ENCODE measurements around the gene TM2D1. TPM values are rescaled to one million over a fixed set of nuclear protein-coding genes. Genes with fewer than 3 reads are reported as not detected.

The TM2D1 gene
- total and polyA plus RNA-seq, 9 of the 15 experiments (the other 6 are each of a cell fraction or from before 2014, with no cell fraction given), result 24.5 to 65.2 (median 47.7) TPM

DNA sequence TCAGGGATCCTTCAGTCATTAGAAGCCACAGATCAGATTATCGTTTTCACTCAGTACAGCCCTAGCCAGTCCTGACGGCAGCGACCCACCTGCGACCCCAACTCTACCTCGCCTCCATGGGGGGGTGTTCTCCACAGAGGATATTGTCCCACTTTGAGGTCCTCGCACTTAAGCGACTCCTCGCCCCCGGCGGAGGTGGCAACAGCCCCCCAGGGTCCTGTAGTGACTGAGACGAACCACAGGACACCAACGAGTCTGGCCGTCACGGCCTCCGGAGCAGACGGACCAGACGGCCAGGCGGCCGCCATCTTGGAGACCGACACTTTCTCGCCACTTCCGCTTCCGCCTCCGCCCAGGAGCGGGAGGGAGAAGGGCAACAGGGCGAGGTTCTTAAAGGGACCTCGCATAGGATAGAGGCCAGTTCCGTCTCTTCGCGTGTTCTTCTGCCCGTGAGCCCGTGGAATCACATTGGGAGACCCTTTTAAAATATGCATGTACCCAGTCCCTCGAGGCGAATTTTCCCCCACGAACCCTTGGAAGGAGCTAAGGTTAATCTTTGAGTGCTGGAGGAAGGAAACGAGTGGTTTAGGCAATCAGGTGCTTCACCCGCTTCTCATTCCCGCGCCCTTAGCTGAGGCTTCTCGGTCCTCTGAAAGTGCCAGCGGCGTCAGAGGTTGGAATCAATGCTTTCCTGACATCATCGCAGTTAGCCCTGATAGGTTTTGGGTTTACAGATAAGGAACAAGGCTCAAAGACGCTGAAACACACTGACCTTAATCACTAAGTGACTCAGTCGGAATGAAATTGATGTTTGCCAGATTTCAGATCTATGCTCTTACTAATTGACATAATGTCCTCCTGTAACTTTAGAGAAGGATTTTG is at the start of gene TM2D1 (continued):
- TF ChIP-seq, protein P1, sequence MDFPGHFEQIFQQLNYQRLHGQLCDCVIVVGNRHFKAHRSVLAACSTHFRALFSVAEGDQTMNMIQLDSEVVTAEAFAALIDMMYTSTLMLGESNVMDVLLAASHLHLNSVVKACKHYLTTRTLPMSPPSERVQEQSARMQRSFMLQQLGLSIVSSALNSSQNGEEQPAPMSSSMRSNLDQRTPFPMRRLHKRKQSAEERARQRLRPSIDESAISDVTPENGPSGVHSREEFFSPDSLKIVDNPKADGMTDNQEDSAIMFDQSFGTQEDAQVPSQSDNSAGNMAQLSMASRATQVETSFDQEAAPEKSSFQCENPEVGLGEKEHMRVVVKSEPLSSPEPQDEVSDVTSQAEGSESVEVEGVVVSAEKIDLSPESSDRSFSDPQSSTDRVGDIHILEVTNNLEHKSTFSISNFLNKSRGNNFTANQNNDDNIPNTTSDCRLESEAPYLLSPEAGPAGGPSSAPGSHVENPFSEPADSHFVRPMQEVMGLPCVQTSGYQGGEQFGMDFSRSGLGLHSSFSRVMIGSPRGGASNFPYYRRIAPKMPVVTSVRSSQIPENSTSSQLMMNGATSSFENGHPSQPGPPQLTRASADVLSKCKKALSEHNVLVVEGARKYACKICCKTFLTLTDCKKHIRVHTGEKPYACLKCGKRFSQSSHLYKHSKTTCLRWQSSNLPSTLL (IDR thresholded peaks at IDR 0.05), result no peak
- TF ChIP-seq, protein P2, sequence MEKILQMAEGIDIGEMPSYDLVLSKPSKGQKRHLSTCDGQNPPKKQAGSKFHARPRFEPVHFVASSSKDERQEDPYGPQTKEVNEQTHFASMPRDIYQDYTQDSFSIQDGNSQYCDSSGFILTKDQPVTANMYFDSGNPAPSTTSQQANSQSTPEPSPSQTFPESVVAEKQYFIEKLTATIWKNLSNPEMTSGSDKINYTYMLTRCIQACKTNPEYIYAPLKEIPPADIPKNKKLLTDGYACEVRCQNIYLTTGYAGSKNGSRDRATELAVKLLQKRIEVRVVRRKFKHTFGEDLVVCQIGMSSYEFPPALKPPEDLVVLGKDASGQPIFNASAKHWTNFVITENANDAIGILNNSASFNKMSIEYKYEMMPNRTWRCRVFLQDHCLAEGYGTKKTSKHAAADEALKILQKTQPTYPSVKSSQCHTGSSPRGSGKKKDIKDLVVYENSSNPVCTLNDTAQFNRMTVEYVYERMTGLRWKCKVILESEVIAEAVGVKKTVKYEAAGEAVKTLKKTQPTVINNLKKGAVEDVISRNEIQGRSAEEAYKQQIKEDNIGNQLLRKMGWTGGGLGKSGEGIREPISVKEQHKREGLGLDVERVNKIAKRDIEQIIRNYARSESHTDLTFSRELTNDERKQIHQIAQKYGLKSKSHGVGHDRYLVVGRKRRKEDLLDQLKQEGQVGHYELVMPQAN (IDR thresholded peaks at IDR 0.05; ENCODE audit: borderline replicate concordance), result peak; percentile 72; the same call in 1 of the 2 replicates
- TF ChIP-seq ZBTB8A (IDR thresholded peaks at IDR 0.05; ENCODE audit: partially characterized antibody) (no peak), DPF2 (IDR thresholded peaks at IDR 0.05) (peak; percentile 71; the same call in 1 of the 2 replicates)
- TF ChIP-seq, protein P3, sequence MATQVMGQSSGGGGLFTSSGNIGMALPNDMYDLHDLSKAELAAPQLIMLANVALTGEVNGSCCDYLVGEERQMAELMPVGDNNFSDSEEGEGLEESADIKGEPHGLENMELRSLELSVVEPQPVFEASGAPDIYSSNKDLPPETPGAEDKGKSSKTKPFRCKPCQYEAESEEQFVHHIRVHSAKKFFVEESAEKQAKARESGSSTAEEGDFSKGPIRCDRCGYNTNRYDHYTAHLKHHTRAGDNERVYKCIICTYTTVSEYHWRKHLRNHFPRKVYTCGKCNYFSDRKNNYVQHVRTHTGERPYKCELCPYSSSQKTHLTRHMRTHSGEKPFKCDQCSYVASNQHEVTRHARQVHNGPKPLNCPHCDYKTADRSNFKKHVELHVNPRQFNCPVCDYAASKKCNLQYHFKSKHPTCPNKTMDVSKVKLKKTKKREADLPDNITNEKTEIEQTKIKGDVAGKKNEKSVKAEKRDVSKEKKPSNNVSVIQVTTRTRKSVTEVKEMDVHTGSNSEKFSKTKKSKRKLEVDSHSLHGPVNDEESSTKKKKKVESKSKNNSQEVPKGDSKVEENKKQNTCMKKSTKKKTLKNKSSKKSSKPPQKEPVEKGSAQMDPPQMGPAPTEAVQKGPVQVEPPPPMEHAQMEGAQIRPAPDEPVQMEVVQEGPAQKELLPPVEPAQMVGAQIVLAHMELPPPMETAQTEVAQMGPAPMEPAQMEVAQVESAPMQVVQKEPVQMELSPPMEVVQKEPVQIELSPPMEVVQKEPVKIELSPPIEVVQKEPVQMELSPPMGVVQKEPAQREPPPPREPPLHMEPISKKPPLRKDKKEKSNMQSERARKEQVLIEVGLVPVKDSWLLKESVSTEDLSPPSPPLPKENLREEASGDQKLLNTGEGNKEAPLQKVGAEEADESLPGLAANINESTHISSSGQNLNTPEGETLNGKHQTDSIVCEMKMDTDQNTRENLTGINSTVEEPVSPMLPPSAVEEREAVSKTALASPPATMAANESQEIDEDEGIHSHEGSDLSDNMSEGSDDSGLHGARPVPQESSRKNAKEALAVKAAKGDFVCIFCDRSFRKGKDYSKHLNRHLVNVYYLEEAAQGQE (IDR thresholded peaks at IDR 0.05; ENCODE audit: borderline replicate concordance), result no peak
- TF ChIP-seq, protein P3 (CRISPR knock-in tag; IDR thresholded peaks at IDR 0.05; ENCODE audit: low read depth), result 0 out of 2 replicates have a peak, but pooled peaks have one; percentile 36
- TF ChIP-seq, protein P4, sequence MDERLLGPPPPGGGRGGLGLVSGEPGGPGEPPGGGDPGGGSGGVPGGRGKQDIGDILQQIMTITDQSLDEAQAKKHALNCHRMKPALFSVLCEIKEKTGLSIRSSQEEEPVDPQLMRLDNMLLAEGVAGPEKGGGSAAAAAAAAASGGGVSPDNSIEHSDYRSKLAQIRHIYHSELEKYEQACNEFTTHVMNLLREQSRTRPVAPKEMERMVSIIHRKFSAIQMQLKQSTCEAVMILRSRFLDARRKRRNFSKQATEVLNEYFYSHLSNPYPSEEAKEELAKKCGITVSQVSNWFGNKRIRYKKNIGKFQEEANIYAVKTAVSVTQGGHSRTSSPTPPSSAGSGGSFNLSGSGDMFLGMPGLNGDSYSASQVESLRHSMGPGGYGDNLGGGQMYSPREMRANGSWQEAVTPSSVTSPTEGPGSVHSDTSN (CRISPR knock-in tag; IDR thresholded peaks at IDR 0.05; ENCODE audit: low read depth), result no peak
- TF ChIP-seq, protein P4 (tag; conservative IDR thresholded peaks at IDR 0.05; ENCODE audit: low read depth), result no peak
- TF ChIP-seq, protein P5, sequence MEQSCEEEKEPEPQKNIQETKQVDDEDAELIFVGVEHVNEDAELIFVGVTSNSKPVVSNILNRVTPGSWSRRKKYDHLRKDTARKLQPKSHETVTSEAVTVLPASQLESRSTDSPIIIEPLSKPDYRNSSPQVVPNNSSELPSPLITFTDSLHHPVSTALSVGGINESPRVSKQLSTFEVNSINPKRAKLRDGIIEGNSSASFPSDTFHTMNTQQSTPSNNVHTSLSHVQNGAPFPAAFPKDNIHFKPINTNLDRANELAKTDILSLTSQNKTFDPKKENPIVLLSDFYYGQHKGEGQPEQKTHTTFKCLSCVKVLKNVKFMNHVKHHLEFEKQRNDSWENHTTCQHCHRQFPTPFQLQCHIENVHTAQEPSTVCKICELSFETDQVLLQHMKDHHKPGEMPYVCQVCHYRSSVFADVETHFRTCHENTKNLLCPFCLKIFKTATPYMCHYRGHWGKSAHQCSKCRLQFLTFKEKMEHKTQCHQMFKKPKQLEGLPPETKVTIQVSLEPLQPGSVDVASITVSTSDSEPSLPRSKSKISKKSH (CRISPR knock-in tag; IDR thresholded peaks at IDR 0.05), result no peak

Measured in K562 (cell line).